AG04450 (cell line): ENCODE results near the gene POGZ. TPM values are rescaled to one million over a fixed set of nuclear protein-coding genes. Genes with fewer than 3 reads are reported as not detected.

Source experiments
- CTCF ChIA-PET: fragments of 300-600, 350-600 bp; formaldehyde crosslinking; extraction: SDS; loops from one replicate; lab custom pipeline; 2022; ENCODE audit warnings: antibody characterized with exemption, inconsistent platforms; lab: Charles Lee
- POLR2A ChIA-PET: fragments of 350-600 bp; formaldehyde crosslinking; extraction: SDS; loops from one replicate; lab custom pipeline; 2021; ENCODE audit warnings: antibody characterized with exemption, inconsistent platforms; lab: Yijun Ruan, JAX
- DNase-seq: peaks from one replicate; pipeline ENCODE4 v3.0.0-alpha.2; 2011; ENCODE audit warnings: low read depth, low spot score
- H3K27ac ChIP-seq: one replicate; pipeline ENCODE4 v1.5.1; 2012; ENCODE audit warnings: low read depth, low read length, control low read depth
- H3K27me3 ChIP-seq: one replicate; pipeline ENCODE4 v1.6.0; 2012; ENCODE audit warnings: low read length; ENCODE audit not compliant: control insufficient read depth, insufficient read depth
- H3K4me3 ChIP-seq: 2 replicates; pipeline ENCODE4 v1.5.1; 2011; ENCODE audit warnings: mild to moderate bottlenecking, low read depth, low read length, control low read depth
- H3K9me3 ChIP-seq: 2 replicates; pipeline ENCODE4 v1.5.1; 2012; ENCODE audit warnings: low read length; ENCODE audit not compliant: control insufficient read depth, insufficient read depth
- polyA plus RNA-seq: library from polyadenylated mRNA; depleted of rRNA; stranded (reverse); fragments of >200 nt; gene quantifications from 2 replicates; pipeline ENCODE4 v1.2.3, GENCODE V29; 2011
- TF ChIP-seq, protein P1 (sequence below): IDR thresholded peaks from 2 replicates; pipeline ENCODE4 v1.5.1; 2011; ENCODE audit warnings: low read depth, low read length, control low read depth, inconsistent platforms

Gene POGZ
- polyA plus RNA-seq, 1 experiment: 45.7 TPM

DNA sequence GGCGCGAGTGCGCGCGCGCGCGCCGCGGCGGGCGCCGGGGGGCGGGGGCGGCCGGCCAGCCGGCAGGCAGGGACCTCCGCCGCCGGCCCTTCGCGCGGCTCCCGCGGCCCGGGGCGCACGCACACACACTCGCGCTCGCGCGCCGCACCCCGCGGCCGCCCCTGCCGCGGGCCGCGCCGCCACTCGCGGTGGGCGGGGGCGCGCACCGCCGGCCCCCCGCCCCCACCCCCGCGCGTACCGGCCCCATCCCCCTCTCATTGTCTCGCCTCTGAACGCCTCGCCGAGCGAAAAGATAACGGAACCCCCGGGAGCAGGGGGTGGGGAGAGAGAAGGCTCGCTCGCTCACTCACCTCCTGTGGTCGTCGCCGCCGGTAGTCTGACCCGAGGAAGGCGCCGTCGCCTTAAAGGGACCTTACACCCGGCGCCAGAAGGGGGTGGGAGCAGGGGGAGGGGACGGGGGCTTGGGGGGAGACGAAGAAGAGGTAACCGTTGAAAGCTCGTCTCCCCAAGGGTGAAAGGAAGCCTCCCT, 428 bp downstream of the POGZ start:
- ChIA-PET CTCF (no interaction called here), POLR2A (interaction anchor here (1.1 to 1.4 kb wide), 3 partner anchors 14 to 161 kb away, joined by 4 to 12 read pairs (median 4); no protein-coding TSS in a partner anchor)
- Histone ChIP-seq H3K9me3 (no peaks in the 10 kb centered on the region), H3K4me3 (peak overlapping the region; percentile 73), H3K27ac (peak overlapping the region; percentile 93), H3K27me3 (peaks cover 4% of the 10 kb centered on the region)
- peak; percentile 39 for DNase-seq
- TF ChIP-seq, protein P1, sequence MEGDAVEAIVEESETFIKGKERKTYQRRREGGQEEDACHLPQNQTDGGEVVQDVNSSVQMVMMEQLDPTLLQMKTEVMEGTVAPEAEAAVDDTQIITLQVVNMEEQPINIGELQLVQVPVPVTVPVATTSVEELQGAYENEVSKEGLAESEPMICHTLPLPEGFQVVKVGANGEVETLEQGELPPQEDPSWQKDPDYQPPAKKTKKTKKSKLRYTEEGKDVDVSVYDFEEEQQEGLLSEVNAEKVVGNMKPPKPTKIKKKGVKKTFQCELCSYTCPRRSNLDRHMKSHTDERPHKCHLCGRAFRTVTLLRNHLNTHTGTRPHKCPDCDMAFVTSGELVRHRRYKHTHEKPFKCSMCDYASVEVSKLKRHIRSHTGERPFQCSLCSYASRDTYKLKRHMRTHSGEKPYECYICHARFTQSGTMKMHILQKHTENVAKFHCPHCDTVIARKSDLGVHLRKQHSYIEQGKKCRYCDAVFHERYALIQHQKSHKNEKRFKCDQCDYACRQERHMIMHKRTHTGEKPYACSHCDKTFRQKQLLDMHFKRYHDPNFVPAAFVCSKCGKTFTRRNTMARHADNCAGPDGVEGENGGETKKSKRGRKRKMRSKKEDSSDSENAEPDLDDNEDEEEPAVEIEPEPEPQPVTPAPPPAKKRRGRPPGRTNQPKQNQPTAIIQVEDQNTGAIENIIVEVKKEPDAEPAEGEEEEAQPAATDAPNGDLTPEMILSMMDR: no peak

DNA sequence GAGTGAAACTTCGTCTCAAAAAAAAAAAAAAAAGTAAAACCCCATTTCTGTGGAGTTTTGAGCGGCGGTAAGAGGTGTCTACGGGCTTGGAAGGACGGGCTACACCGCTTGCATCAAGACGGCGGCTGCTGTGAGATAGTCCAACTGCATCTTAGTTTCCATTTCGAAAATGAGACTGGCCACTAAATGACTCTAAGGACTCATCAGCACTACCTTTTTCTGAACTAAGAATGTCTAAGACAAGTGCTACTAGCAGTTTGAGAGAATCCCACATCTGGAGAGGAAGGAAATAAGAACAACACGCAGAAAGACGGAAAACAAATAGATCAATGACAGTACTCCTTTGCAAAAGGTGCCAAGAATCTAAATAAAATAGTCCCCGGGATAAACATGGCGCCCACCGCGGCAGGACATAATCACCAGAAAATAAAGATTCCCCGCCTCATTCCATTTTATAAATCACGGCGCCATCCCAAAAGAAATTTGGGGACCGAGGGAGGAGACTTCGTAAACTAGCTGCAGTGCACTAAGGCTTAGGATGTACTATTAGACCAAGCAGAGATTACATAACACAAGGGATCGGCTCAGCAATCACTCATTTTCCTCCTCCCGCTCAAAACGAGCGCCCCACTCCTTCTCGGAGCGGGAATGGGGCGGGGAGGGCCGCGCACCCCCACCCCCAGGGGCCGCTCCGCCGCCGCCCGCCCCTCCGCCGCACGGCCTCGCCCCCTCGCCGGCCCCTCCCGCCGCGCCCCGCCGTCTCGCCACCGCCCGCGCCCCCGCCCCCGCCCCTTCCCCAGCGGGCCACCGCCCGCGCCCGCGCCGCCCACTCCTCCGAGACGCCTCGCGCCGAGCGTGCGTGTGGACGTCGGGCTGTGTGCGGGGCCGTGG, 1.1 kb downstream of the POGZ start:
- POLR2A ChIA-PET: no interaction called here
- Histone ChIP-seq H3K4me3 (peak overlapping the region; percentile 68), H3K9me3 (no peaks in the 10 kb centered on the region), H3K27me3 (peaks cover 4% of the 10 kb centered on the region), H3K27ac (peak overlapping the region; percentile 72)
- CTCF ChIA-PET: no interaction called here
- peak; percentile 66 for DNase-seq
- TF ChIP-seq, protein P1: no peak

DNA sequence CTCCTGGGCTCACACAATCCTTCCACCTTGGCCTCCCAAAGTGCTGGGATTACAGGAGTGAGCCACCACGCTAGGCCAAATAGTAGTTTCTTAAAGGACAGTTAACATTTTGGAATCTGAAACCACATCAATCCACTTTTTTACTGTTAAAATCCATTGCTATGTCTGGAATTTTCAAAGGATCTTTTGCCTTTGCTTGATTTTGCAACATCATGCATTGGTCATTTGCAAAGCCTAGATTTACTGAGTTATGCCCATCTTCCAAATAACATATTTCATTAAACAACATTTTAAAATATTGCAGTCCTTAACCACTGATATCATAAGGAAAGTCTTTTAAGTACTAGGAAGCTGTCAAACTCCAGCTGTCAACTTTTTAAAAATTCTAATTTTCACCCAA, 3.3 kb downstream of the POGZ start:
- ChIA-PET CTCF (interaction anchor here (0.7 kb wide), 1 partner anchor 243 kb away, joined by 3 read pairs; no protein-coding TSS in a partner anchor), POLR2A (no interaction called here)
- no peak overlapping the region for H3K4me3 ChIP-seq
- no peak overlapping the region for H3K27ac ChIP-seq
- H3K9me3 ChIP-seq: no peaks in the 10 kb centered on the region
- TF ChIP-seq, protein P1: no peak
- no peaks in the 10 kb centered on the region for H3K27me3 ChIP-seq
- DNase-seq: no peak

DNA sequence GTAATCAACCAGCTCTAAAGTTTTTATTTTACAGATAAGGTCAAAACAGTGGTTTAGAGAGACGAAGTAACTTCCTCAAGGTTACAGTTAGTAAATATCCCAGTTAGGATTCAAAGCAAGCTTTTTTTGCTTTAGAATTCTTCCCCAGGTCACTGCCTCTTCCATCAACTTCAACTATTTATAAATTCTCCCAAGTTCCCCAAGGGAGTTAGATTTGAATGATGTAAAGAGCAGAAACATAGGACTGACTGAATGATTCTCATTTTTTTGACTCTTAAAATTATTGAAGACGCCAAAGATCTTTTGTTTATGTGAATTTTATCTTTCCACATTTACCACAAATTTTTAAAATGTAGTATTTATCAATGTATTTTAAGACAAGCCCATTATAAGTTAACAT, 4.1 kb downstream of the POGZ start:
- no peak for DNase-seq
- Histone ChIP-seq H3K4me3 (no peak overlapping the region), H3K27ac (no peak overlapping the region), H3K27me3 (no peaks in the 10 kb centered on the region), H3K9me3 (no peaks in the 10 kb centered on the region)
- POLR2A ChIA-PET: no interaction called here
- CTCF ChIA-PET: interaction anchor here (0.7 to 1.8 kb wide), 3 partner anchors 10 to 244 kb away, joined by 3 to 4 read pairs (median 3); no protein-coding TSS in a partner anchor
- TF ChIP-seq, protein P1: no peak

DNA sequence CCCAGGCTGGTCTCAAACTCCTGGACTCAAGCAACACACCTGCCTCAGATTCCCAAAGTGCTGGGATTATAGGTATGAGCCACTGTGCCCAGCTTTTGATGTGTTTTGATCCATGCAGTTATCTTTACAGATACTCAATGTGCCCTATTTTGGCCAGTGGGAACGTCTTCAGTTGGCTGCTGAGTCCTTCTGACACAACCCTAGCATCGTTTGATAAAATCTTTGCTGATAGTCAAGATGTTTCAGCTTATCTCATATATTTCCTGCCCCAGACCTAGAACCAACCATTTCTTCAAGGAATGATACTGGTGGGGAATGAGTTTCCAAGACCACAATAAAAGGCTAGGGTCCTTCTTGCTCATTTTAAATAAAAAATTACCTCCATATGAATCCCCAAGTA, 11.6 kb downstream of the POGZ start:
- ChIA-PET POLR2A (no interaction called here), CTCF (no interaction called here)
- H3K27ac ChIP-seq: no peak overlapping the region
- H3K27me3 ChIP-seq: no peaks in the 10 kb centered on the region
- H3K4me3 ChIP-seq: no peak overlapping the region
- H3K9me3 ChIP-seq: no peaks in the 10 kb centered on the region
- no peak for DNase-seq
- TF ChIP-seq, protein P1: no peak
